ENCODE results near the gene MIPEP.

MIPEP gene

DNA sequence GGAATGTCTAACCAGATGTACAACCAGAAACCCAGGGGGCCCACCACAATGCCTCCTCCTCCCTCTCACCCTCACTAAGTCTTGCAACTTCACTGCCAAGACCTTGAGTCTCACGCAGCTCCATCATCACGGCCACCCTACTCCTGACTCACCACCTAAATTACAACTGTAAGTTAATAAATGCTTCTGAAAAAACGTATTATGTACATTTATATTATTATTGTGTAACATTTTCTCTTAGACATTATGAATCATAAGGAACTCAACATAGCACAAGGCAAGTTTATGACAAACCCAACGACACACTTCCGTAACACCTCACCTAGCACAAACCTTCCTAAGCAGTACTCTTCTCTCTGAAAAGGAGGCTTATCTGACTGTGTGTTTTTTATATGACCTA is 20.7 kb downstream of the MIPEP start:
- no peak overlapping the region for H3K4me3 ChIP-seq (ENCODE audit: low read length)
- no peak for DNase-seq (ENCODE audit: low read depth)
- no peak for TF ChIP-seq CTCF (conservative IDR thresholded peaks at IDR 0.05; ENCODE audit: low read depth, low read length)

- DNase-seq (ENCODE audit: low read depth), result peak; percentile 46
- no peak for TF ChIP-seq CTCF (conservative IDR thresholded peaks at IDR 0.05; ENCODE audit: low read depth, low read length)
- no peak overlapping the region for H3K4me3 ChIP-seq (ENCODE audit: low read length)
These were observed 22.1 kb downstream of the MIPEP start for GRCh38 chr13:23867027-23867491.

DNA sequence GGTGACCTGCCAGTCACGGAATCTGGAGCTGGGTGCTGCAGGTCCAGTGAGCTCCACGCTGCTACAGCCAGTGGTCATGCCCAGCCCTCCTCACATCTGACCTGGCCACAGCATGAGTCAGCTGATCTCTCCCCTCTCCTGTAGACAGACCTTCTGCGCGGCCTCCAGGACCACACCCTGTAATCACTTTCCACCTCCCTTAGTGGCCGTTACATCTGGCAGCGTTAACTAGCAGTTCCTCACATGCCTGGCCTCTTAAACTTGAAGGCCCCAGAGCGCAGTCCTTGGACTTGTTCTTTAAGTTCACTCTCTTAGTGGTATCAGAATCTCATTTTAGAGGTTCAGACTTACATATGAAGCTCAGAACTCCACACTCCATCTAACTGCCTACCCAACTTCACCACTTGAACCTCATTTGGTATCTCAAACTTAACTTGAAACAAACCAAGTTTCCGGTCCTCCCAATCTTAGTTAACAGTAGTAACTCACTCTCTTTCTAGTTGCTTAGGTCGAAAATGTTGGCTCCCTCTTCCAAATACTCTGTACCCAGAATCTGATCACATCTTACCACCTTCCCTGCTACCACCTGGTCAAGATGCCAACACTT is 22.7 kb downstream of the MIPEP start:
- no peak overlapping the region for H3K4me3 ChIP-seq (ENCODE audit: low read length)
- no peak for TF ChIP-seq CTCF (conservative IDR thresholded peaks at IDR 0.05; ENCODE audit: low read depth, low read length)
- DNase-seq (ENCODE audit: low read depth), result no peak

DNA sequence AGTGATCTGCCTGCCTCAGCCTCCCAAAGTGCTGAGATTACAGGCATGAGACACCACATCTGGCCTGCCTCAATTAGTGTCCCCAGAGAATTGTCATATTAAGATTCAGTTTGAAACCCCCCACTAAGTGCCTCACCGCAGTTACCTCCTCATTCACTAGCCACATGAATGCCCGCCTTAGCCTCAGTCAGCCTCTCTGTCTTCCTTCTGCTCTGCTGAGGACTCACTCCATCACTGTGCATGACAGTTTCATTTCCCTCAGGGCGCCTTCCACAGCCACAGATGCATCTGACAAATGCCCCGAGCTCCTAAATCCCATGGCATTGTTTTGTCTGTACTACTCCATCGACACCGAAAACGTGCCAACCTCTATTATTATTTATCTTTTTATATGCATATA is 23.3 kb downstream of the MIPEP start:
- no peak for TF ChIP-seq CTCF (conservative IDR thresholded peaks at IDR 0.05; ENCODE audit: low read depth, low read length)
- no peak for DNase-seq (ENCODE audit: low read depth)

DNA sequence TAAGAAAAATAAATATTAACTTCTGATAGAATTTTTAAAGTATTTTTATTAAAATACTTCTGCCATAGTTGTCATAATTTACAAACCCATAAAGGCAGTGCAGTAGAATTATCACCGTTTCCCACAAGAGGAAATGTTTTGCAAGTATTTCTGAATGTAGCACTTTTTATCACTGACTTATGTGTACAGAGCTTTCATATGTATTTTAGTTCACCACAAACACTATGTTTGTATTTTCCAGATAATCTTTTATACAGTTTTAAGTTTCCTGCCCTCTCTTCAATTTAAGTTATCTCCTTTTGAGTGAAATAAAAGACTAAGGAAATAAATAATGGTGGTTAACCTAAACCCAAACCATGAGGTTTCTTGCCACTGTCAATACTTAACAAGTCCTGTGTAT is 24.2 kb downstream of the MIPEP start:
- no peak overlapping the region for H3K4me3 ChIP-seq (ENCODE audit: low read length)
- no peak for DNase-seq (ENCODE audit: low read depth)
- no peak for TF ChIP-seq CTCF (conservative IDR thresholded peaks at IDR 0.05; ENCODE audit: low read depth, low read length)

More for the DNA sequence above, 23.3 kb downstream of the MIPEP start:
- H3K4me3 ChIP-seq (ENCODE audit: low read length), result no peak overlapping the region

DNA sequence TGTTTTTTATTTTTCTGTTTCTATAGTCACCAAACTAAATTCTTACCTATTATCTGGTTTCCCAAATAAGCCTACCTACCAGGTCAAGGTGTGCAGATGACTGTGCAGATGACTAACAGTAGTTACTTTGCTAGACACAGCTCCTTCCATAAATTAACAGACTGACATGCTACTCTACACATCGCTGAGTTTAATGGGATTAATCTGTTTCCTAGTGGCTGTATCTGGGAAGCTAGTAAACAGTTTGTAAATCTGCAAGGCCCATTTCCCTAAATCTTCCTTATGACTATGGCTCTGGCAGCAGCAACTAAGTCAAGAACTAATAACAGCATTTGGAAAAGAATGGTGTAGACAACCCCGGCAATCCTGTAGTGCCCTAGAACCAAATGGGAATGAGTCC is 27.9 kb downstream of the MIPEP start:
- no peak overlapping the region for H3K4me3 ChIP-seq (ENCODE audit: low read length)
- no peak for DNase-seq (ENCODE audit: low read depth)
- no peak for TF ChIP-seq CTCF (conservative IDR thresholded peaks at IDR 0.05; ENCODE audit: low read depth, low read length)

GRCh38 chr13:23859904-23860303 is 29.3 kb downstream of the MIPEP start:
- H3K4me3 ChIP-seq (ENCODE audit: low read length), result no peak overlapping the region
- no peak for DNase-seq (ENCODE audit: low read depth)
- no peak for TF ChIP-seq CTCF (conservative IDR thresholded peaks at IDR 0.05; ENCODE audit: low read depth, low read length)
